CD8-positive, alpha-beta memory T cell (primary cell): ENCODE results near the gene PRRT1B. TPM values are rescaled to one million over a fixed set of nuclear protein-coding genes. Genes with fewer than 3 reads are reported as not detected.
A peak's percentile ranks its signal among the peaks of the same experiment; 100 is the strongest.
"Not testable (repeated sequence)": the region's sequence is repeated elsewhere in the genome, so short reads cannot be mapped to it uniquely, and the experiment has no call there.

Source experiments
- CTCF ChIA-PET: fragments of 350-600 bp; sonication (Branson Sonifier 250); formaldehyde crosslinking; loops from one replicate; lab custom pipeline; 2021; ENCODE audit warnings: antibody characterized with exemption; lab: Charles Lee
- POLR2A ChIA-PET: fragments of 350-600 bp; sonication (Branson Sonifier 250); formaldehyde crosslinking; loops from one replicate; lab custom pipeline; 2021; ENCODE audit warnings: antibody characterized with exemption; lab: Charles Lee
- DNase-seq, 5 donors: peaks; one replicate each; pipeline versions ENCODE4 v3.0.0 to v3.0.0-alpha.2; 2020 to 2022; ENCODE audit warnings: mixed read lengths in 1 of 5
- H3K27ac ChIP-seq: one replicate; pipeline ENCODE4 v1.7.0; 2013; ENCODE audit warnings: low read depth, mild to moderate bottlenecking, low read length, moderate library complexity
- H3K27me3 ChIP-seq: 2 replicates; pipeline ENCODE4 v1.7.0; 2013; ENCODE audit warnings: low read length, mild to moderate bottlenecking; ENCODE audit not compliant: insufficient read depth, poor library complexity, severe bottlenecking
- H3K36me3 ChIP-seq: 2 replicates; pipeline ENCODE4 v1.7.0; 2013; ENCODE audit warnings: mild to moderate bottlenecking, low read length, moderate library complexity; ENCODE audit not compliant: insufficient read depth
- H3K4me1 ChIP-seq: 2 replicates; pipeline ENCODE4 v1.7.0; 2013; ENCODE audit warnings: mild to moderate bottlenecking, low read length, moderate library complexity; ENCODE audit not compliant: insufficient read depth
- H3K4me3 ChIP-seq: 2 replicates; pipeline ENCODE4 v1.7.0; 2013; ENCODE audit warnings: mild to moderate bottlenecking, low read length
- H3K9me3 ChIP-seq: 2 replicates; pipeline ENCODE4 v1.7.0; 2013; ENCODE audit warnings: mild to moderate bottlenecking, low read length
- H3K27ac Mint-ChIP-seq, 8 donors: one replicate each; pipeline ENCODE4 v1.8.0; 2020 to 2021; ENCODE audit warnings: mixed read lengths in 8 of 8, mild to moderate bottlenecking in 6 of 8, inconsistent platforms in 3 of 8, moderate library complexity in 3 of 8
- H3K27me3 Mint-ChIP-seq, 2 donors: one replicate each; pipeline ENCODE4 v1.8.0; 2020 to 2021; ENCODE audit warnings: mixed read lengths in 2 of 2, mild to moderate bottlenecking in 1 of 2, moderate library complexity in 1 of 2
- H3K36me3 Mint-ChIP-seq, 3 donors: one replicate each; pipeline ENCODE4 v1.8.0; 2020 to 2021; ENCODE audit warnings: mixed read lengths in 3 of 3, inconsistent platforms in 1 of 3, mild to moderate bottlenecking in 1 of 3
- H3K4me1 Mint-ChIP-seq, 3 donors: one replicate each; pipeline ENCODE4 v1.8.0; 2020 to 2021; ENCODE audit warnings: mixed read lengths in 3 of 3, inconsistent platforms in 1 of 3, mild to moderate bottlenecking in 1 of 3
- H3K4me3 Mint-ChIP-seq, 7 donors: one replicate each; pipeline ENCODE4 v1.8.0; 2020 to 2021; ENCODE audit warnings: mixed read lengths in 7 of 7, mild to moderate bottlenecking in 6 of 7, moderate library complexity in 4 of 7, inconsistent platforms in 2 of 7
- H3K9me3 Mint-ChIP-seq, 5 donors: one replicate each; pipeline ENCODE4 v1.8.0; 2020 to 2022; ENCODE audit warnings: mixed read lengths in 5 of 5, mild to moderate bottlenecking in 3 of 5, moderate library complexity in 2 of 5, inconsistent platforms in 1 of 5
- polyA plus RNA-seq: library from polyadenylated mRNA; unstranded; fragments of 300-500 nt; fragmentation: Illumina TruSeq; gene quantifications from one replicate; pipeline ENCODE4 v1.2.3, GENCODE V29; 2021
- total RNA-seq, 2 experiments: library from RNA; stranded (reverse); gene quantifications; one replicate each; pipeline ENCODE4 v1.2.3, GENCODE V29; 2021

PRRT1B gene
- total and polyA plus RNA-seq, 3 experiments from 2014 or later: not detected

DNA sequence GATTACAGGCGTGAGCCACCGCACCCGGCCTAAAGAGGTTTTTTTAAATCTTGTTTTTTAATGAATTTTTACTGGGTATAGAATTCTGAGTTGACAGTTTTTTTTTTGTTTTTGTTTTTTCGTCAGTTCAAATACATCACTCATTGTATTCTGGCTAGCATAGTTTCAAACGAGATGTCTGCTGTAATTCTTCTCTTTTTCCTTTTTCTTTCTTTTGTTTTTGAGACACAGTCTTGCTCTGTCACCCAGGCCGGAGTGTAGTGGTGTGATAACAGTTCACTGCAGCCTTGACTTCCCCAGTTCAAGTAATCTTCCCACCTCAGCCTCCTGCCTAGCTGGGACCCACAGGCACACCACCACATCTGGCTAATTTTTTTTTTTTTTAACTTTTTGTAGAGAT, 2.2 kb upstream of the PRRT1B start:
- H3K36me3 ChIP-seq: no peaks in the 10 kb centered on the region
- no peak overlapping the region for H3K4me3 ChIP-seq
- peaks cover 27 to 43% (median 34%) of the 10 kb centered on the region in 3 donors for H3K4me1 Mint-ChIP-seq
- H3K9me3 Mint-ChIP-seq: peaks cover under 1 to 28% (median 20%) of the 10 kb centered on the region in 5 donors
- peaks cover 15 to 16% of the 10 kb centered on the region in 2 donors for H3K27me3 Mint-ChIP-seq
- H3K4me1 ChIP-seq: peaks cover 27% of the 10 kb centered on the region
- peaks cover 0 to 20% (median 7%) of the 10 kb centered on the region in 3 donors for H3K36me3 Mint-ChIP-seq
- CTCF ChIA-PET: no interaction called here
- no peak overlapping the region for H3K27ac ChIP-seq
- H3K27ac Mint-ChIP-seq: no peak overlapping the region
- peaks cover 14% of the 10 kb centered on the region for H3K9me3 ChIP-seq
- H3K4me3 Mint-ChIP-seq: peak overlapping the region in 1 of 7 donors; percentile 25
- DNase-seq: no peak
- POLR2A ChIA-PET: no interaction called here
- peaks cover 7% of the 10 kb centered on the region for H3K27me3 ChIP-seq

DNA sequence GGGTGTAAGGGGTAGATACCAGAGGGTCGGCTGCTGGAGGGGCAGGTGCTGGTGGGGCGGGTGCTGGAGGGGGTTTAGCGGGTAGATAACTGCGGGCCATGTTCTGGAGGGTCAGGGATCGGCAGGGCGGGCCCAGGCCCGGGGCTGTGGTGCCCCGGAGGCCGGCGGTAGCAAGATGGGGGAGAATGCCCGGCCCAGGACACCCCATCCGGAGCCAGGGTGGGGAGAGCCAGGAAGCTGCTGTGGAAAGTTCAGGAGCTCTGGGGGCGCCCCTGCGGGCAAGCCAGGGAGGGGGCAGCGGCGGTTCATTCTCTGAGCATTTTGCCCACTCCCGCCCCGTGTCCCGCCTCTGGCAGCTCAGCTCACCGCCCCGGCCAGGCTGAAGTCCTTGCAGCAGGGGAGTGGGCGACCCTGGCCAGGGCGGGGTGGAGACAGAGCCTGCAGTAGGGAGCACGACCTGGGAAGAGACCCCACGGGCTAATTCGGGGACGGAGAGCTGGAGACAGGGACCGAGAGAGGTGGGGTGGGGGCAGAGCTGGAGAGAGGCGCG, 538 bp downstream of the PRRT1B start:
- H3K9me3 ChIP-seq: peaks cover 14% of the 10 kb centered on the region
- CTCF ChIA-PET: interaction anchor here (1.3 kb wide), 1 partner anchor 13 kb away, joined by 4 read pairs; no protein-coding TSS in a partner anchor
- Mint-ChIP-seq H3K4me1 (peaks cover 15 to 27% (median 17%) of the 10 kb centered on the region in 3 donors), H3K4me3 (peak overlapping the region in 6 of 7 donors; percentile 37 to 84 (median 60)), H3K27ac (no peak overlapping the region), H3K27me3 (peaks cover 39 to 40% of the 10 kb centered on the region in 2 donors), H3K9me3 (peaks cover 8 to 33% (median 20%) of the 10 kb centered on the region in 5 donors), H3K36me3 (peaks cover 0 to 27% (median 7%) of the 10 kb centered on the region in 3 donors)
- no peak overlapping the region for H3K4me3 ChIP-seq
- POLR2A ChIA-PET: interaction anchor here (0.8 kb wide), 1 partner anchor 14 kb away, joined by 3 read pairs; no protein-coding TSS in a partner anchor
- no peak for DNase-seq
- no peaks in the 10 kb centered on the region for H3K36me3 ChIP-seq
- H3K27ac ChIP-seq: no peak overlapping the region
- H3K27me3 ChIP-seq: peaks cover 7% of the 10 kb centered on the region
- peaks cover 4% of the 10 kb centered on the region for H3K4me1 ChIP-seq

DNA sequence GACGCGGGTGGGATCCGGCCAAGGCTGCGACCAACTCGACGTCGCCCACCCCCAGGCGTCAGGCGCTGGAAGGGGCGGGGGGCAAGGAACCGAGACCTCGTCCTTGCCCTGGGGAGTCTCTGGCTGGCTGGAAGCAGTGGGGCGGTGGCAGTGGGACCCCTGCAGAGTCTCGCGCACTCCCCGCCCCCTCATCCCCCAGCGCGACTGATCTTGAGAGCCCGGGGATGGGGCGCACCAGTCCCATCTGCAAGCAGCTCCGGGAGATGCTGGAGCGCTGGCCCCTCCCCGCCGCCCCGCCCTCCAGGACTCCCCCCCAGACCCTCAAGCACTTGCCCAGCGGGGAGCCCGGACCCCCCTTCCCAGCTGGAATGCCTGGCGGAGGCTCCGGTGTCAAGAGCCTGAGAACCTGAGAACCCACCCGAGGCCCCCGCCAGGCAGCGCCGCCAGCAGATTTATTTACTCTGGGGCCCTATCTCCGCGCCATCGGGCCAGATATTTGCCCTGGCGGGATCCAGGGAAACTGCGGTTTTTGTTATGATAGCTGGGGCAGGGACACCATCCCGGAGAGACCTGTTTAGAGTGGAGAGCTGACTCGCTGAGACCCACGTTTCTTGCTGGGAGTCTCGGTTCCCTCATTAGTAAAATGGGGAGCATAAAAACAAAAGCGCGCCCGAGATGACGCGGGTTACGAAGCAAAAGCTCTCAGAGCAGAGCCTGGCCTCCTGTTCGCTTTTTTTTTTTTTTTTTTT, 1.2 kb downstream of the PRRT1B start:
- Histone ChIP-seq H3K4me1 (peaks cover 4% of the 10 kb centered on the region), H3K4me3 (peak overlapping the region; percentile 53), H3K27ac (no peak overlapping the region), H3K27me3 (peaks cover 7% of the 10 kb centered on the region), H3K9me3 (peaks cover 14% of the 10 kb centered on the region), H3K36me3 (no peaks in the 10 kb centered on the region)
- CTCF ChIA-PET: interaction anchor here (0.6 to 1.4 kb wide), 4 partner anchors 12 to 121 kb away, joined by 3 to 4 read pairs (median 4); no protein-coding TSS in a partner anchor
- DNase-seq: no peak
- Mint-ChIP-seq H3K4me1 (peaks cover 14 to 27% (median 16%) of the 10 kb centered on the region in 3 donors), H3K4me3 (peak overlapping the region; percentile 80 to 91 (median 84)), H3K36me3 (peaks cover 0 to 27% (median 7%) of the 10 kb centered on the region in 3 donors), H3K27me3 (peaks cover 39 to 40% of the 10 kb centered on the region in 2 donors), H3K9me3 (peaks cover 8 to 33% (median 20%) of the 10 kb centered on the region in 5 donors), H3K27ac (peak overlapping the region in 3 of 8 donors; percentile 57 to 91 (median 73))
- POLR2A ChIA-PET: interaction anchor here (0.7 to 0.8 kb wide), 2 partner anchors 13 to 151 kb away, joined by 3 to 7 read pairs; no protein-coding TSS in a partner anchor

DNA sequence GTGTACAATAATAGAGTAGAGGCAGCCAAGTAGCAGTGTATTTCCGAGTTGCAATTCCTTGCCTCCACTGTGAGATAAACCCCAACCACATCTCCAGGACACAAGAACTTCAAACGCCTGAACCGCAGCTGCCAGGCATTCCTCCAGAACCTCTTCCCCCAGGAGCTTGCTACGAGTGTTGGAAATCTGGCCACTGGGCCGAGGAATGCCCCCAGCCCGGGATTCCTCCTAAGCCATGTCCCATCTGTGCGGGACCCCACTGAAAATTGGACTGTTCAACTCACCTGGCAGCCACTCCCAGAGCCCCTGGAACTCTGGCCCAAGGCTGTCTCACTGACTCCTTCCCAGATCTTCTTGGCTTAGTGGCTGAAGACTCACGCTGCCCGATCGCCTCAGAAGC, 3.9 kb downstream of the PRRT1B start:
- H3K4me3 Mint-ChIP-seq, DNase-seq, H3K4me3 ChIP-seq, H3K27ac ChIP-seq, H3K36me3 ChIP-seq, CTCF ChIA-PET, POLR2A ChIA-PET, H3K4me1 ChIP-seq, H3K9me3 ChIP-seq: not testable (repeated sequence)
- H3K27ac Mint-ChIP-seq: peak overlapping the region in 1 of 8 donors; percentile 15
- H3K27me3 Mint-ChIP-seq: peaks cover 49 to 60% of the 10 kb centered on the region in 2 donors
- peaks cover 3 to 16% (median 8%) of the 10 kb centered on the region in 5 donors for H3K9me3 Mint-ChIP-seq
- peaks cover 14 to 27% (median 16%) of the 10 kb centered on the region in 3 donors for H3K4me1 Mint-ChIP-seq
- peaks cover 0 to 15% (median 3%) of the 10 kb centered on the region in 3 donors for H3K36me3 Mint-ChIP-seq
- peaks cover 12% of the 10 kb centered on the region for H3K27me3 ChIP-seq

DNA sequence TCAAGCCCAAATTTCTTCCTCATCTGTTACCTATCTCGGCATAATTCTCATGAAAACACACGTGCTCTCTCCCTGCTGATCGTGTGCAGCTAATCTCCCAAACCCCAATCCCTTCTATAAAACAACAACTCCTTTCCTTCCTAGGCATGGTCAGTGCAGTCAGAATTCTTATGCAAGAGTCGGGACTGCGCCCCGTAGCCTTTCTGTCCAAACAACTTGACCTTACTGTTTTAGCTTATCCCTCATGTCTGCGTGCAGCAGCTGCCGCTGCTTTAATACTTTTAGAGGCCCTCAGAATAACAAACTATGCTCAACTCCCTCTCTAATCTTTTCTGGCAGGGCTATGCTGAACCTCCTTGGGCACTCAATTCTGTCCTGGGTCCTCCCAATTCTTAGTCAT, 5.1 kb downstream of the PRRT1B start:
- DNase-seq, H3K27ac Mint-ChIP-seq, H3K36me3 ChIP-seq, H3K4me1 ChIP-seq, H3K4me3 ChIP-seq, H3K27ac ChIP-seq, H3K4me3 Mint-ChIP-seq, H3K9me3 ChIP-seq, CTCF ChIA-PET: not testable (repeated sequence)
- peaks cover 15 to 28% (median 16%) of the 10 kb centered on the region in 3 donors for H3K4me1 Mint-ChIP-seq
- peaks cover 55 to 66% of the 10 kb centered on the region in 2 donors for H3K27me3 Mint-ChIP-seq
- peaks cover 0 to 15% (median 0%) of the 10 kb centered on the region in 3 donors for H3K36me3 Mint-ChIP-seq
- POLR2A ChIA-PET: interaction anchor here (0.7 kb wide), 1 partner anchor 392 kb away, joined by 8 read pairs; no protein-coding TSS in a partner anchor
- peaks cover 17% of the 10 kb centered on the region for H3K27me3 ChIP-seq
- peaks cover 0 to 10% (median 8%) of the 10 kb centered on the region in 5 donors for H3K9me3 Mint-ChIP-seq

DNA sequence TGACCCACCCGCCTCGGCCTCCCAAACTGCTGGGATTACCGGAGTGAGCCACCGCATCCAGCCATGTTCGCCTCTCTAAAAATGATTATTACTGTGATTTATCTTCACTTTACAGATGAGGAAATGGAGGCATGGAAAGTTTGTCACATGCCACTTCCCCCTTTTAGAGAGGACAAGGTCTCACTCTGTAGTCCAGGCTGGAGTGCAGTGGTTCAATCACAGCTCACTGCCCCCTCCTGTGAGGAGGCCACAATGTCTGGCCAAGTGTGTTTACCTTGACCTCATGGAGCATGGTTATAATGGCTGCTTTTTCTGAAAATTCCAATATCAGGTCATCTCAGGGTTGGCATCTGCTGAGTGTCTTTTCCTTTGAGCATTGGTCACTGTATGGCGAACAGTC, 6.7 kb downstream of the PRRT1B start:
- no peak for DNase-seq
- no peak overlapping the region for H3K4me3 Mint-ChIP-seq
- peaks cover 55 to 72% of the 10 kb centered on the region in 2 donors for H3K27me3 Mint-ChIP-seq
- no peaks in the 10 kb centered on the region for H3K36me3 ChIP-seq
- H3K27me3 ChIP-seq: peaks cover 13% of the 10 kb centered on the region
- H3K9me3 Mint-ChIP-seq: peaks cover 0 to 13% (median 8%) of the 10 kb centered on the region in 5 donors
- H3K4me1 Mint-ChIP-seq: peaks cover 12 to 17% (median 13%) of the 10 kb centered on the region in 3 donors
- H3K9me3 ChIP-seq: no peaks in the 10 kb centered on the region
- CTCF ChIA-PET: no interaction called here
- peaks cover 0 to 15% (median 2%) of the 10 kb centered on the region in 3 donors for H3K36me3 Mint-ChIP-seq
- H3K27ac ChIP-seq: no peak overlapping the region
- H3K27ac Mint-ChIP-seq: no peak overlapping the region
- H3K4me3 ChIP-seq: no peak overlapping the region
- H3K4me1 ChIP-seq: no peaks in the 10 kb centered on the region
- POLR2A ChIA-PET: no interaction called here

DNA sequence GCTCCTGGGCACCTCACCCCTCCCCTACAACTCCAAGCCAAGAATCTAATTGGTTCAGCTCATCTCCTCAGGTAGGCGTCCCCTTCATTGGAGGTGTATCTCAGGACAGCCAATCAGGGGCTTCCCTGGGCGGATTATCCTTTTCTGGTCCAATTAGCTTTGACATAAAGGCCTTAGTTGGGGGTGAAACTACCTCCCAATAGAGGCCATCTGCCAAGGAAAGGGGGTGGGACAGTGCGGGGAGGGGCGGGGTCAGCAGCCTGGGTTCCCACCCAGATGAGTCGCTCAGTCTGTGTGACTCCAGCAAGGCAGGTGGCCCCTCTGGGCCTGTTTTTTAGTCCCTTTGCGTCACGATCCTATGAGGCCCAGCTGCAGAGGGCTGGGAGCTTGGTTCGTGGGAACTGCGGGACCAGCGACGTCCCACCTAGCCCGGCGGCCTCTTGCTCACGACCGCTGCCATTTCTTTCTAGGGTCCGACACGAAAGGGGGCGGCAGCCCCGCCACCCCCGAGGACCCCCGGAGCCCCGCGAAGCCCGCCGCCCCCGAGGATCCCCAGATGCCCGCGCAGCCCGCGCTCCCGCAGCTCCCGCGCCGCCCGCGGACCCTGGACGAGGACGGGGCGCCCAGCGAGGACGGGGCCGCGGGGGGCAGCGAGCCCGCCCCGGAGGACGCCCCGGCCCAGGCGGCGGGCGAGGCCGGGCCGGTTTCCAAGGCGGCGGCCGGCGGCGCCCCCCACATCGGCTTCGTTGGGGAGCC, 8.9 kb downstream of the PRRT1B start:
- no peak overlapping the region for H3K27ac ChIP-seq
- no peaks in the 10 kb centered on the region for H3K36me3 ChIP-seq
- H3K4me3 ChIP-seq: no peak overlapping the region
- no peak for DNase-seq
- no peaks in the 10 kb centered on the region for H3K9me3 ChIP-seq
- peaks cover 0 to 4% (median 0%) of the 10 kb centered on the region in 5 donors for H3K9me3 Mint-ChIP-seq
- H3K36me3 Mint-ChIP-seq: peaks cover 0 to 2% (median 0%) of the 10 kb centered on the region in 3 donors
- H3K27me3 Mint-ChIP-seq: peaks cover 35 to 49% of the 10 kb centered on the region in 2 donors
- peak overlapping the region in 1 of 7 donors; percentile 1 for H3K4me3 Mint-ChIP-seq
- peaks cover 0 to 4% (median 1%) of the 10 kb centered on the region in 3 donors for H3K4me1 Mint-ChIP-seq
- no peak overlapping the region for H3K27ac Mint-ChIP-seq
- H3K27me3 ChIP-seq: peaks cover 11% of the 10 kb centered on the region
- POLR2A ChIA-PET: no interaction called here
- H3K4me1 ChIP-seq: no peaks in the 10 kb centered on the region
- CTCF ChIA-PET: no interaction called here
